Vagina (tissue), 2 donors: Measurements from ENCODE around the gene EYS.

Experiments
- CTCF ChIP-seq, 3 experiments: fragments of 450-650 bp in 2 of 3; fragments of 200-600 bp in 1 of 3; sonication (generic) in 1 of 3; IDR thresholded peaks; one replicate each; pipeline ENCODE4 v1.5.1; 2017 to 2019; ENCODE audit warnings: antibody characterized with exemption in 3 of 3, mild to moderate bottlenecking in 2 of 3, moderate library complexity in 2 of 3
- POLR2A ChIP-seq, 2 donors: fragments of 450-650 bp; IDR thresholded peaks; one replicate each; pipeline ENCODE4 v1.6.1; 2017; ENCODE audit warnings: antibody characterized with exemption in 2 of 2, mild to moderate bottlenecking in 2 of 2, moderate library complexity in 2 of 2
- POLR2AphosphoS5 ChIP-seq, 2 donors: sonication (generic); formaldehyde crosslinking; IDR thresholded peaks; one replicate each; pipeline ENCODE4 v1.9.0; 2017; ENCODE audit warnings: antibody characterized with exemption in 2 of 2, mild to moderate bottlenecking in 2 of 2, low read depth in 1 of 2; ENCODE audit not compliant: insufficient read depth in 1 of 2

- TF ChIP-seq CTCF (IDR thresholded peaks at IDR 0.05) (no peak), POLR2AphosphoS5 (IDR thresholded peaks at IDR 0.05; ENCODE audit: insufficient read depth in 1 of 2, low read depth in 1 of 2) (no peak), POLR2A (IDR thresholded peaks at IDR 0.05) (no peak)
Measured at GRCh38 chr6:65117817-65118409, 589.1 kb downstream of the EYS start.
